OCI-LY7 (cell line): Measurements from ENCODE around the gene MAPRE2. TPM values are rescaled to one million over a fixed set of nuclear protein-coding genes. Genes with fewer than 3 reads are reported as not detected.

Experiments
- BruUV-seq: library from RNA; stranded (reverse); fragments of 400-500 nt; replicated peaks from 2 replicates; lab custom pipeline; 2021; lab: Mats Ljungman, UMichigan
- CTCF ChIA-PET: fragments of 300-600 bp; sonication (Branson Sonifier 250); formaldehyde crosslinking; loops from one replicate; lab custom pipeline; 2022; ENCODE audit warnings: antibody characterized with exemption; ENCODE audit not compliant: unreplicated experiment; lab: Charles Lee
- POLR2A ChIA-PET: fragments of 300-600 bp; sonication (Branson Sonifier 250); formaldehyde crosslinking; loops from one replicate; lab custom pipeline; 2022; ENCODE audit warnings: antibody characterized with exemption; lab: Charles Lee
- DNase-seq: peaks from one replicate; pipeline ENCODE4 v3.0.0-alpha.2; 2015; ENCODE audit warnings: low spot score
- H2AFZ ChIP-seq: fragments of 200-600 bp; sonication (generic), shearing (Covaris generic); 2 replicates; pipeline ENCODE4 v1.6.1; 2014; ENCODE audit warnings: mild to moderate bottlenecking, antibody characterized with exemption, low read length, moderate library complexity
- H3K27ac ChIP-seq: fragments of 200-600 bp; sonication (generic); 2 replicates; pipeline ENCODE4 v1.5.1; 2014; ENCODE audit warnings: mixed run types, low read depth, mild to moderate bottlenecking, moderate library complexity, low read length, inconsistent platforms; ENCODE audit not compliant: poor library complexity, severe bottlenecking
- H3K36me3 ChIP-seq: fragments of 200-600 bp; sonication (generic); 2 replicates; pipeline ENCODE4 v1.6.1; 2014; ENCODE audit warnings: mild to moderate bottlenecking, antibody characterized with exemption, low read length, moderate library complexity, mixed read lengths; ENCODE audit not compliant: insufficient read depth
- H3K4me1 ChIP-seq: fragments of 200-600 bp; sonication (generic); 2 replicates; pipeline ENCODE4 v1.5.1; 2014; ENCODE audit warnings: mild to moderate bottlenecking, low read length; ENCODE audit not compliant: insufficient read depth, poor library complexity, severe bottlenecking
- H3K4me2 ChIP-seq: fragments of 200-600 bp; sonication (generic); 2 replicates; pipeline ENCODE4 v1.6.1; 2014; ENCODE audit warnings: mild to moderate bottlenecking, low read length
- H3K4me3 ChIP-seq: fragments of 200-600 bp; sonication (generic); 2 replicates; pipeline ENCODE4 v1.5.1; 2014; ENCODE audit warnings: mild to moderate bottlenecking, low read depth, low read length; ENCODE audit not compliant: poor library complexity, severe bottlenecking
- H3K79me2 ChIP-seq: fragments of 200-600 bp; sonication (generic); 2 replicates; pipeline ENCODE4 v1.6.1; 2016; ENCODE audit warnings: low read depth, mild to moderate bottlenecking, low read length, moderate library complexity, mixed read lengths; ENCODE audit not compliant: insufficient read depth
- H3K9me2 ChIP-seq: fragments of 200-600 bp; sonication (generic); 2 replicates; pipeline ENCODE4 v1.6.1; 2016; ENCODE audit warnings: mild to moderate bottlenecking, low read length, mixed read lengths; ENCODE audit not compliant: insufficient read depth
- H3K9me3 ChIP-seq: fragments of 200-600 bp; sonication (generic); 2 replicates; pipeline ENCODE4 v1.6.1; 2014; ENCODE audit warnings: mild to moderate bottlenecking, mixed run types, low read length, mixed read lengths
- H4K20me1 ChIP-seq: fragments of 200-600 bp; sonication (generic); 2 replicates; pipeline ENCODE4 v1.6.1; 2014; ENCODE audit warnings: mild to moderate bottlenecking, antibody characterized with exemption, low read length, moderate library complexity, mixed read lengths; ENCODE audit not compliant: insufficient read depth
- CTCF ChIP-seq: fragments of 200-600 bp; sonication (generic); conservative IDR thresholded peaks from 2 replicates; pipeline ENCODE4 v1.5.1; 2014; ENCODE audit warnings: mild to moderate bottlenecking, antibody characterized with exemption, low read length, moderate library complexity, mixed read lengths
- EZH2phosphoT487 ChIP-seq: fragments of 200-600 bp; sonication (generic); IDR thresholded peaks from 2 replicates; pipeline ENCODE4 v1.6.1; 2018; ENCODE audit warnings: low read depth, borderline replicate concordance, mild to moderate bottlenecking, mixed run types, antibody characterized with exemption, low read length, moderate library complexity, mixed read lengths
- intact Hi-C: fragments of 100-400 bp; cut with micrococcal nuclease; formaldehyde crosslinking; loops from one replicate; pipeline ENCODE4 v1.10.0; 2022; ENCODE audit not compliant: unreplicated experiment
- total RNA-seq, 2 experiments: library from RNA; depleted of rRNA in 1 of 2; stranded (reverse); fragments of >200 nt in 1 of 2; shearing (Covaris generic) in 1 of 2; gene quantifications; 2 replicates each; pipeline ENCODE4 v1.2.3, GENCODE V29; 2014 to 2022

The MAPRE2 gene
- total RNA-seq, 2 experiments from 2014 or later = 17.1 to 35.2 TPM

GRCh38 chr18:35029770-35030169, 11.4 kb upstream of the MAPRE2 start:
- TF ChIP-seq CTCF = no peak
- no peak for TF ChIP-seq EZH2phosphoT487
- Histone ChIP-seq H3K4me3 (peak overlapping the region; percentile 57), H3K9me2 (no peaks in the 10 kb centered on the region), H3K27ac (peak overlapping the region; percentile 55), H3K9me3 (no peaks in the 10 kb centered on the region), H3K4me1 (peaks cover 28% of the 10 kb centered on the region), H3K36me3 (no peaks in the 10 kb centered on the region), H4K20me1 (no peaks in the 10 kb centered on the region), H3K4me2 (peak overlapping the region; percentile 78), H3K79me2 (no peaks in the 10 kb centered on the region), H2AFZ (peak overlapping the region; percentile 100)
- POLR2A ChIA-PET = interaction anchor here (0.8 to 3.2 kb wide), 11 partner anchors 10 to 207 kb away, joined by 3 to 32 read pairs (median 4); partner anchors contain the start of gene MAPRE2
- CTCF ChIA-PET = no interaction called here
- BruUV-seq = no TSS peak
- intact Hi-C loops = loop anchor here (2.0 to 5.0 kb wide), 2 partner anchors 113 to 211 kb away; partner anchors contain the start of gene ZNF397
- DNase-seq = peak; percentile 31

DNA sequence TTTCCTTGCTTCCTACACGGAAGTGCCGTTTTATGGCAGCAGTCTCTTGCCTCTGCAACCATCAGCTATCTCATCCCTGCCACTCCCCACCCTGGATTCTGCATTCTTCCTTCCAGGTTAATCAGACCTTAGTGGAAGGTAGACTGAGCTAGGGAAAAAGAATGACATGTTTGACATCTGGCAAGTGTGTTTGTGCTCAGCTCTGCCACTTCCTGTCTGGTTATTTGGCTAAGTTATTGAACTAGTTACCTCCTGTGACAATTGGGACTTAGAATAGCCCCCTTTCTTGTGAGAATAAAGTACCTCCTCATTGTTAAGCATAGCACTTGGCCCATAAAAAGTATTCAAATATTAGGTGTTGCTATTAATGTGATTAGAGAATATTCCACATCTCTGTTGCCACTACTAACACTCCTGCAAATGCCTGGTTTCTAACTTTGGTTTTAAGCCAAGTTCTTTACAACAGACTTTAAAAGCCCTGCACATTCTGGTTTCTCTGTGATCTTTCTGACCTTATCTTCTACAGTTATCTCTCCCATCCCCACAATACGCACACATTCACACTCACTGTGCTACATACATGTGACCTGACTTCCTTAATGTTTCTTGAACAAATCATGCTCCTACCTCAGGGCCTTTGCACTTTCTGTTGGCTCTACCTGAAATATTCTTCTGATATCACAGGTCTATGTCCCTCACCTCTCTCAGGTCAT, 10.8 kb upstream of the MAPRE2 start:
- Histone ChIP-seq H3K4me2 (peak overlapping the region; percentile 78), H3K4me3 (peak overlapping the region; percentile 57), H3K27ac (peak overlapping the region; percentile 55), H2AFZ (peak overlapping the region; percentile 100), H3K4me1 (peaks cover 28% of the 10 kb centered on the region), H3K36me3 (no peaks in the 10 kb centered on the region), H4K20me1 (no peaks in the 10 kb centered on the region), H3K9me3 (no peaks in the 10 kb centered on the region), H3K79me2 (no peaks in the 10 kb centered on the region), H3K9me2 (no peaks in the 10 kb centered on the region)
- POLR2A ChIA-PET = interaction anchor here (0.8 to 3.2 kb wide), 8 partner anchors 10 to 206 kb away, joined by 3 to 32 read pairs (median 4); partner anchors contain the start of gene MAPRE2
- no TSS peak for BruUV-seq
- no peak for TF ChIP-seq CTCF
- no peak for TF ChIP-seq EZH2phosphoT487
- peak; percentile 28 for DNase-seq
- CTCF ChIA-PET = no interaction called here
- intact Hi-C loops = loop anchor here (2.0 kb wide), 1 partner anchor 210 kb away; the partner anchor contains the start of gene ZNF397

- Histone ChIP-seq H3K9me3 (no peaks in the 10 kb centered on the region), H3K4me3 (no peak overlapping the region), H4K20me1 (no peaks in the 10 kb centered on the region), H3K79me2 (no peaks in the 10 kb centered on the region), H3K4me1 (peaks cover 28% of the 10 kb centered on the region), H2AFZ (no peak overlapping the region), H3K9me2 (no peaks in the 10 kb centered on the region), H3K36me3 (no peaks in the 10 kb centered on the region), H3K27ac (no peak overlapping the region), H3K4me2 (no peak overlapping the region)
- intact Hi-C loops = no loop called here
- no peak for TF ChIP-seq EZH2phosphoT487
- TF ChIP-seq CTCF = no peak
- ChIA-PET POLR2A (no interaction called here), CTCF (no interaction called here)
- no peak for DNase-seq
- BruUV-seq = no TSS peak
These were observed 9.1 kb upstream of the MAPRE2 start for GRCh38 chr18:35032113-35032512.
